GM13976 (cell line): ENCODE results near the gene IQGAP1.

Source experiments
- DNase-seq: peaks from one replicate; pipeline ENCODE4 v3.0.0; 2012; ENCODE audit warnings: low spot score
- CTCF ChIP-seq: IDR thresholded peaks from 2 replicates; pipeline ENCODE4 v1.5.1; 2012; ENCODE audit warnings: borderline replicate concordance, mild to moderate bottlenecking; ENCODE audit not compliant: insufficient read depth; ENCODE audit errors: extremely low read depth, missing control alignments, control extremely low read depth
- in situ Hi-C: fragments of 300-500 bp; cut with MboI; formaldehyde crosslinking; loops from one replicate; pipeline ENCODE4 v1.12.0; 2022; ENCODE audit warnings: low sequenced_read_pairs, mixed read lengths, inconsistent platforms; ENCODE audit not compliant: unreplicated experiment

The IQGAP1 gene

GRCh38 chr15:90422043-90422442, 34.0 kb downstream of the IQGAP1 start:
- in situ Hi-C loops, result no loop called here
- TF ChIP-seq CTCF, result no peak
- no peak for DNase-seq

GRCh38 chr15:90422936-90423335, 34.9 kb downstream of the IQGAP1 start:
- in situ Hi-C loops, result no loop called here
- no peak for TF ChIP-seq CTCF
- DNase-seq, result no peak

GRCh38 chr15:90423801-90424319, 35.8 kb downstream of the IQGAP1 start:
- in situ Hi-C loops, result no loop called here
- no peak for TF ChIP-seq CTCF
- no peak for DNase-seq

- TF ChIP-seq CTCF, result no peak
- DNase-seq, result no peak
- in situ Hi-C loops, result no loop called here
Observed at GRCh38 chr15:90425726-90426346, 37.8 kb downstream of the IQGAP1 start.

GRCh38 chr15:90427185-90427584, 39.1 kb downstream of the IQGAP1 start:
- in situ Hi-C loops, result no loop called here
- DNase-seq, result no peak

GRCh38 chr15:90432253-90432652, 44.2 kb downstream of the IQGAP1 start:
- no peak for TF ChIP-seq CTCF
- no peak for DNase-seq
- in situ Hi-C loops, result no loop called here

More at GRCh38 chr15:90427185-90427584, 39.1 kb downstream of the IQGAP1 start:
- no peak for TF ChIP-seq CTCF
